HCT116 (cell line): ENCODE measurements around the gene LMLN.

ENCODE experiments used
- EZH2 ChIP-seq: fragments of 200-600 bp; sonication (generic); IDR thresholded peaks from 2 replicates; pipeline ENCODE4 v1.6.1; 2017; ENCODE audit warnings: antibody characterized with exemption, mixed run types
- JUND ChIP-seq: IDR thresholded peaks from 2 replicates; pipeline ENCODE4 v1.6.1; 2012
- POLR2A ChIP-seq: IDR thresholded peaks from 2 replicates; pipeline ENCODE4 v1.7.0; 2011; ENCODE audit warnings: borderline replicate concordance; ENCODE audit not compliant: insufficient read depth, insufficient read length; ENCODE audit errors: extremely low read depth
- POLR2AphosphoS5 ChIP-seq: IDR thresholded peaks from 2 replicates; pipeline ENCODE4 v1.6.1; 2011; ENCODE audit warnings: mild to moderate bottlenecking, low read depth, low read length, moderate library complexity
- RAD21 ChIP-seq: IDR thresholded peaks from 2 replicates; pipeline ENCODE4 v1.6.1; 2012; ENCODE audit warnings: low read depth, mild to moderate bottlenecking
- SIN3A ChIP-seq: IDR thresholded peaks from 2 replicates; pipeline ENCODE4 v1.6.1; 2012; ENCODE audit warnings: low read depth
- SP1 ChIP-seq: IDR thresholded peaks from 2 replicates; pipeline ENCODE4 v1.6.1; 2012; ENCODE audit warnings: low read depth
- TF ChIP-seq, protein P1 (sequence below), 3 experiments: fragments of 200-600 bp in 1 of 3; sonication (generic) in 1 of 3; IDR thresholded peaks in 2 of 3; conservative IDR thresholded peaks in 1 of 3; 2 replicates each; pipeline ENCODE4 v1.5.1; 2012 to 2017; ENCODE audit warnings: low read depth in 2 of 3, low read length in 2 of 3, antibody characterized with exemption in 1 of 3, borderline replicate concordance in 1 of 3, control low read depth in 1 of 3, mild to moderate bottlenecking in 1 of 3, mixed read lengths in 1 of 3, mixed run types in 1 of 3, moderate library complexity in 1 of 3; ENCODE audit not compliant: insufficient read depth in 1 of 3
- TF ChIP-seq, protein P2 (sequence below): IDR thresholded peaks from 2 replicates; pipeline ENCODE4 v1.6.1; 2012
- TF ChIP-seq, protein P3 (sequence below): IDR thresholded peaks from 2 replicates; pipeline ENCODE4 v1.6.1; 2011; ENCODE audit warnings: mild to moderate bottlenecking, low read length, moderate library complexity; ENCODE audit not compliant: insufficient replicate concordance; ENCODE audit errors: extremely low read depth
- TF ChIP-seq, protein P4 (sequence below): IDR thresholded peaks from 2 replicates; pipeline ENCODE4 v1.6.1; 2012

DNA sequence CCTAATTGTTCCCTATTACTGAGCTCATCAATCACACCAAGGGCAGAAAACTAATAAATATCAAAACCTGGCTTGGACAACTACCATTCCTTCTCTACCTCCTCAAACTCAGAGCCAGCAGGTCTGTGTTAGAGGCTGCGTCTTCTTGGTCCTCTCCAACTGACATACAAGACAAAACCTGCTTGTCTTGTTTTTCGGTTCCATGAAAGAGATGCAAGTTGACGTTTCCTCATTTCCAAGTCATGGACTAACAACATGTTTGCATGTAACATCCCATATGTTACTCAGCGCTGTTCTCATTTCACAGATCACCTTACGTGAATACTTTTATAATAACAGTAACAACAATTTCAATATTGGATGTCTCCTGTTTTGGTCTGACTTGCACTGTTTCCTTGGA is 110.9 kb downstream of the LMLN start:
- TF ChIP-seq, protein P1, sequence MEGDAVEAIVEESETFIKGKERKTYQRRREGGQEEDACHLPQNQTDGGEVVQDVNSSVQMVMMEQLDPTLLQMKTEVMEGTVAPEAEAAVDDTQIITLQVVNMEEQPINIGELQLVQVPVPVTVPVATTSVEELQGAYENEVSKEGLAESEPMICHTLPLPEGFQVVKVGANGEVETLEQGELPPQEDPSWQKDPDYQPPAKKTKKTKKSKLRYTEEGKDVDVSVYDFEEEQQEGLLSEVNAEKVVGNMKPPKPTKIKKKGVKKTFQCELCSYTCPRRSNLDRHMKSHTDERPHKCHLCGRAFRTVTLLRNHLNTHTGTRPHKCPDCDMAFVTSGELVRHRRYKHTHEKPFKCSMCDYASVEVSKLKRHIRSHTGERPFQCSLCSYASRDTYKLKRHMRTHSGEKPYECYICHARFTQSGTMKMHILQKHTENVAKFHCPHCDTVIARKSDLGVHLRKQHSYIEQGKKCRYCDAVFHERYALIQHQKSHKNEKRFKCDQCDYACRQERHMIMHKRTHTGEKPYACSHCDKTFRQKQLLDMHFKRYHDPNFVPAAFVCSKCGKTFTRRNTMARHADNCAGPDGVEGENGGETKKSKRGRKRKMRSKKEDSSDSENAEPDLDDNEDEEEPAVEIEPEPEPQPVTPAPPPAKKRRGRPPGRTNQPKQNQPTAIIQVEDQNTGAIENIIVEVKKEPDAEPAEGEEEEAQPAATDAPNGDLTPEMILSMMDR (IDR thresholded peaks at IDR 0.05 in 2 of 3, conservative IDR thresholded peaks at IDR 0.05 in 1 of 3; ENCODE audit: borderline replicate concordance in 1 of 3, insufficient read depth in 1 of 3, low read depth in 2 of 3, low read length in 2 of 3), result no peak
- TF ChIP-seq, protein P2, sequence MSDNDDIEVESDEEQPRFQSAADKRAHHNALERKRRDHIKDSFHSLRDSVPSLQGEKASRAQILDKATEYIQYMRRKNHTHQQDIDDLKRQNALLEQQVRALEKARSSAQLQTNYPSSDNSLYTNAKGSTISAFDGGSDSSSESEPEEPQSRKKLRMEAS, result no peak
- no peak for TF ChIP-seq POLR2AphosphoS5
- TF ChIP-seq EZH2, result no peak
- TF ChIP-seq, protein P3, sequence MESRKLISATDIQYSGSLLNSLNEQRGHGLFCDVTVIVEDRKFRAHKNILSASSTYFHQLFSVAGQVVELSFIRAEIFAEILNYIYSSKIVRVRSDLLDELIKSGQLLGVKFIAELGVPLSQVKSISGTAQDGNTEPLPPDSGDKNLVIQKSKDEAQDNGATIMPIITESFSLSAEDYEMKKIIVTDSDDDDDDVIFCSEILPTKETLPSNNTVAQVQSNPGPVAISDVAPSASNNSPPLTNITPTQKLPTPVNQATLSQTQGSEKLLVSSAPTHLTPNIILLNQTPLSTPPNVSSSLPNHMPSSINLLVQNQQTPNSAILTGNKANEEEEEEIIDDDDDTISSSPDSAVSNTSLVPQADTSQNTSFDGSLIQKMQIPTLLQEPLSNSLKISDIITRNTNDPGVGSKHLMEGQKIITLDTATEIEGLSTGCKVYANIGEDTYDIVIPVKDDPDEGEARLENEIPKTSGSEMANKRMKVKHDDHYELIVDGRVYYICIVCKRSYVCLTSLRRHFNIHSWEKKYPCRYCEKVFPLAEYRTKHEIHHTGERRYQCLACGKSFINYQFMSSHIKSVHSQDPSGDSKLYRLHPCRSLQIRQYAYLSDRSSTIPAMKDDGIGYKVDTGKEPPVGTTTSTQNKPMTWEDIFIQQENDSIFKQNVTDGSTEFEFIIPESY, result no peak
- TF ChIP-seq SIN3A, result no peak
- TF ChIP-seq JUND, result no peak
- TF ChIP-seq, protein P4, sequence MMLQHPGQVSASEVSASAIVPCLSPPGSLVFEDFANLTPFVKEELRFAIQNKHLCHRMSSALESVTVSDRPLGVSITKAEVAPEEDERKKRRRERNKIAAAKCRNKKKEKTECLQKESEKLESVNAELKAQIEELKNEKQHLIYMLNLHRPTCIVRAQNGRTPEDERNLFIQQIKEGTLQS, result no peak
- no peak for TF ChIP-seq SP1
- TF ChIP-seq POLR2A, result no peak
- TF ChIP-seq RAD21, result no peak
